Peyer's patch (tissue), 4 donors: ENCODE data around the gene DMBT1. TPM values are rescaled to one million over a fixed set of nuclear protein-coding genes. Genes with fewer than 3 reads are reported as not detected.

Source experiments
- DNase-seq, 3 donors: peaks; one replicate each; pipeline ENCODE4 v3.0.0-alpha.2; 2017 to 2019
- H3K27ac ChIP-seq, 4 donors: fragments of 200-600 bp; sonication (generic); one replicate each; pipeline ENCODE4 v1.5.1; 2016 to 2019
- H3K27me3 ChIP-seq, 2 donors: fragments of 200-600 bp; sonication (generic); one replicate each; pipeline ENCODE4 v1.5.1; 2019
- H3K36me3 ChIP-seq, 3 donors: fragments of 200-600 bp; sonication (generic); one replicate each; pipeline ENCODE4 v1.5.1; 2016 to 2019
- H3K4me1 ChIP-seq, 4 donors: fragments of 200-600 bp; sonication (generic); one replicate each; pipeline ENCODE4 v1.5.1; 2016 to 2019
- H3K4me3 ChIP-seq, 4 donors: fragments of 200-600 bp; sonication (generic); 1 replicate in 3 of 4; 2 replicates in 1 of 4; pipeline ENCODE4 v1.5.1; 2016 to 2019; ENCODE audit warnings: mild to moderate bottlenecking in 1 of 4
- H3K9me3 ChIP-seq, 4 donors: fragments of 200-600 bp; sonication (generic); one replicate each; pipeline ENCODE4 v1.5.1; 2016 to 2019; ENCODE audit warnings: mild to moderate bottlenecking in 1 of 4
- CTCF ChIP-seq, 6 experiments: fragments of 450-650 bp in 4 of 6; fragments of 200-600 bp in 2 of 6; sonication (generic) in 1 of 6; IDR thresholded peaks; one replicate each; pipeline ENCODE4 v1.5.1; 2017 to 2019; ENCODE audit warnings: antibody characterized with exemption in 6 of 6, mild to moderate bottlenecking in 3 of 6, moderate library complexity in 1 of 6
- POLR2A ChIP-seq, 2 donors: fragments of 450-650 bp; IDR thresholded peaks; one replicate each; pipeline ENCODE4 v1.5.1; 2017; ENCODE audit warnings: antibody characterized with exemption in 2 of 2, mild to moderate bottlenecking in 2 of 2, moderate library complexity in 2 of 2
- total RNA-seq, 4 donors: library from RNA; depleted of rRNA; stranded (reverse); fragments of >200 nt; gene quantifications; one replicate each; pipeline ENCODE4 v1.1.0, GENCODE V29; 2016

DMBT1 gene
- total RNA-seq, 4 donors from 2014 or later: 124 to 653 (median 224) TPM

GRCh38 chr10:122675278-122675677, 114.7 kb downstream of the DMBT1 start:
- H3K27ac ChIP-seq: no peak overlapping the region
- H3K9me3 ChIP-seq: no peaks in the 10 kb centered on the region
- no peaks in the 10 kb centered on the region for H3K36me3 ChIP-seq
- H3K27me3 ChIP-seq: no peaks in the 10 kb centered on the region
- no peak for DNase-seq
- H3K4me3 ChIP-seq: no peak overlapping the region
- TF ChIP-seq POLR2A (IDR thresholded peaks at IDR 0.05) (no peak), CTCF (IDR thresholded peaks at IDR 0.05) (no peak)
- no peaks in the 10 kb centered on the region for H3K4me1 ChIP-seq

- Histone ChIP-seq H3K36me3 (no peaks in the 10 kb centered on the region), H3K27me3 (no peaks in the 10 kb centered on the region), H3K4me3 (no peak overlapping the region), H3K4me1 (no peaks in the 10 kb centered on the region), H3K9me3 (no peaks in the 10 kb centered on the region), H3K27ac (no peak overlapping the region)
- TF ChIP-seq POLR2A (IDR thresholded peaks at IDR 0.05): no peak
- no peak for TF ChIP-seq CTCF (IDR thresholded peaks at IDR 0.05)
- no peak for DNase-seq
Observed at GRCh38 chr10:122678266-122678665, 117.7 kb downstream of the DMBT1 start.

- Histone ChIP-seq H3K27me3 (no peaks in the 10 kb centered on the region), H3K27ac (no peak overlapping the region), H3K9me3 (no peaks in the 10 kb centered on the region), H3K4me1 (no peaks in the 10 kb centered on the region), H3K36me3 (no peaks in the 10 kb centered on the region), H3K4me3 (no peak overlapping the region)
- no peak for DNase-seq
- no peak for TF ChIP-seq POLR2A (IDR thresholded peaks at IDR 0.05)
- TF ChIP-seq CTCF (IDR thresholded peaks at IDR 0.05): no peak
Observed at GRCh38 chr10:122682522-122682921, 122.0 kb downstream of the DMBT1 start.

GRCh38 chr10:122688293-122688989, 127.9 kb downstream of the DMBT1 start:
- Histone ChIP-seq H3K4me1 (peaks cover 0 to 5% (median 0%) of the 10 kb centered on the region in 4 donors), H3K4me3 (no peak overlapping the region), H3K27me3 (no peaks in the 10 kb centered on the region), H3K27ac (no peak overlapping the region), H3K36me3 (no peaks in the 10 kb centered on the region), H3K9me3 (no peaks in the 10 kb centered on the region)
- no peak for DNase-seq
- TF ChIP-seq CTCF (IDR thresholded peaks at IDR 0.05) (no peak), POLR2A (IDR thresholded peaks at IDR 0.05) (no peak)

- H3K36me3 ChIP-seq: no peaks in the 10 kb centered on the region
- no peaks in the 10 kb centered on the region for H3K9me3 ChIP-seq
- H3K27me3 ChIP-seq: no peaks in the 10 kb centered on the region
- H3K4me1 ChIP-seq: peaks cover 0 to 5% (median 0%) of the 10 kb centered on the region in 4 donors
- H3K4me3 ChIP-seq: no peak overlapping the region
- H3K27ac ChIP-seq: no peak overlapping the region
- no peak for DNase-seq
- TF ChIP-seq POLR2A (IDR thresholded peaks at IDR 0.05): no peak
- no peak for TF ChIP-seq CTCF (IDR thresholded peaks at IDR 0.05)
Observed at GRCh38 chr10:122689146-122689820, 128.7 kb downstream of the DMBT1 start.
